ENCODE results near the gene KBTBD4.
A peak's percentile ranks its signal among the peaks of the same experiment; 100 is the strongest.
"Not testable (repeated sequence)": the region's sequence is repeated elsewhere in the genome, so short reads cannot be mapped to it uniquely, and the experiment has no call there.

KBTBD4 gene

GRCh38 chr11:47558695-47559094, 20.1 kb downstream of the KBTBD4 start:
- DNase-seq = no peak

- not testable (repeated sequence) for DNase-seq
Observed at GRCh38 chr11:47557004-47557403, 21.8 kb downstream of the KBTBD4 start.

GRCh38 chr11:47553406-47553743, 25.4 kb downstream of the KBTBD4 start:
- no peak for DNase-seq

GRCh38 chr11:47552566-47553405, 26.0 kb downstream of the KBTBD4 start, which contains the start of gene CELF1:
Gene CELF1, minus strand, starts transcription at chr11:47553132. Its CDS starts 53,609 bp downstream, at chr11:47499523.
- DNase-seq = peak; percentile 94

- DNase-seq = peak; percentile 52
Observed at GRCh38 chr11:47552056-47552565, 26.7 kb downstream of the KBTBD4 start.

GRCh38 chr11:47551086-47551485, 27.7 kb downstream of the KBTBD4 start:
- peak; percentile 41 for DNase-seq

- no peak for DNase-seq
Observed at GRCh38 chr11:47550288-47551047, 28.3 kb downstream of the KBTBD4 start.

- not testable (repeated sequence) for DNase-seq
Observed at GRCh38 chr11:47546274-47546673, 32.5 kb downstream of the KBTBD4 start.

GRCh38 chr11:47545298-47545697, 33.5 kb downstream of the KBTBD4 start:
- no peak for DNase-seq

GRCh38 chr11:47541070-47541469, 37.7 kb downstream of the KBTBD4 start:
- DNase-seq = no peak

GRCh38 chr11:47539681-47540039, 39.1 kb downstream of the KBTBD4 start:
- no peak for DNase-seq

GRCh38 chr11:47538741-47539565, 39.8 kb downstream of the KBTBD4 start:
- no peak for DNase-seq

GRCh38 chr11:47536915-47537314, 41.9 kb downstream of the KBTBD4 start:
- no peak for DNase-seq

GRCh38 chr11:47534704-47535251, 44.0 kb downstream of the KBTBD4 start:
- no peak for DNase-seq

GRCh38 chr11:47533690-47534151, 45.0 kb downstream of the KBTBD4 start:
- DNase-seq = no peak

- no peak for DNase-seq
Observed at GRCh38 chr11:47532597-47533213, 46.1 kb downstream of the KBTBD4 start.

GRCh38 chr11:47531666-47532065, 47.1 kb downstream of the KBTBD4 start:
- DNase-seq = no peak

- DNase-seq = not testable (repeated sequence)
Observed at GRCh38 chr11:47530721-47531120, 48.0 kb downstream of the KBTBD4 start.

- DNase-seq = no peak
Observed at GRCh38 chr11:47529951-47530350, 48.8 kb downstream of the KBTBD4 start.

- DNase-seq = peak; percentile 50
Observed at GRCh38 chr11:47527186-47527585, 51.6 kb downstream of the KBTBD4 start.

- not testable (repeated sequence) for DNase-seq
Observed at GRCh38 chr11:47526032-47526431, 52.7 kb downstream of the KBTBD4 start.

- DNase-seq = peak; percentile 22
Observed at GRCh38 chr11:47524291-47524874, 54.4 kb downstream of the KBTBD4 start.

Data from NCI-H82 (cell line).